ENCODE results near the gene SORL1.

Gene SORL1

GRCh38 chr11:121587182-121587581, 135.1 kb downstream of the SORL1 start:
- no peak for DNase-seq (ENCODE audit: low spot score)

- DNase-seq (ENCODE audit: low spot score), result no peak
These were observed 136.6 kb downstream of the SORL1 start for GRCh38 chr11:121588747-121589146.

- DNase-seq (ENCODE audit: low spot score), result peak; percentile 81
These were observed 137.9 kb downstream of the SORL1 start for GRCh38 chr11:121589946-121590537.

DNA sequence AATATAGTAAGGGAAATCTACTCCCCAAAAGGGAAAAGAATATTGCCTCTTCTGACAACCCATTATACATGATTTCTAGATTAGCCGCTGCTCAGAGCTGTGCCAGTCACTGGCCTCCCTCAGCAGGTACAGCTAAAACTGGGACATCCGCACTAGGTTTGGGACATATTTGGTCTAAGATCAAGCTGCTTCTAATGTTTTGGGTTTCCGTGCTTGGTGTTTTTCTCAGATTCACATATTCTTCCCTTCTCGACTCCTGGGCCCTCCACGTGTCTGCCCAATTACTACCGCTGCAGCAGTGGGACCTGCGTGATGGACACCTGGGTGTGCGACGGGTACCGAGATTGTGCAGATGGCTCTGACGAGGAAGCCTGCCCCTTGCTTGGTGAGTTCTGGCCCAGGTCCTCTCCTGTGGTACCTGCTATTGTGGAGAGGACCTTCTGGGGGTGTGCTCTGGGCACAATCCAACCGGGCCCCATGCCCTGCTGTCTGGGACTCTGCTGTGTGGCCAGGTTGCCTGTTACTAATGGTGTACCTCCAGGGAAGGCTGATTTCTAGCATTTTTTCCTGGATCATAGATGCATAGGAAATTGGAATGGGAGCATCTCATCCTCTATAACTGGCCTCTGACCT, 138.8 kb downstream of the SORL1 start:
- DNase-seq (ENCODE audit: low spot score), result peak; percentile 38

DNA sequence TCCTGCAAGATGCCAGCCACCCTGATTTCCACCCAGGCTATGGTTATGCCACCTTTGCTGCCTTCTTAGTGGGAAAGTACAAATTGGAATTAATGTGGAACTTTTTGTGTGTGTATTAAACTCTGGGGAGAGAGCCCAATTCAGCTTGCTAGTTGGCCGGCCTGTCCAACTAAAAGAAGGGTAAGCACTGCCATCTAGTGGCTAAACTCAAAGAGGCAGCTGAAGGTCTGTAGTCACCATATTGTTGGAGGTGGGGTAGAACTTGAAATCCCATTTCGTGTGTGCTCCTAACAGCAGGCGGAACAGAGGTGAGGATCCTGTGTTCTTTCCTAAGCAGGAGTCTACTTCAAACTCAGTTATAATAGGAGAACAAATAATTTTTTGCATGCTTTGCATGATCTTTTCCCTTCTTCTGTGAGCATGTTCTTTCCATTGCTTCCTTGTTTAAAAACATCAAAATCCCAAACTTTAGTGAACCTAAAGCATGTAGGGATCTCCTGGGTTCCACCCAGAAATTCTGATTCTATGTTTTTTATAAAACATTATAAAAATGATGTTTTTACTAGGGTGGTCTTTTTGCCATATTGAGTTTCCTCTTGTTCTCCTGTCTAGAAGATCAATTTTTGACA, 139.4 kb downstream of the SORL1 start:
- peak; percentile 74 for DNase-seq (ENCODE audit: low spot score)

- no peak for DNase-seq (ENCODE audit: low spot score)
These were observed 140.6 kb downstream of the SORL1 start for GRCh38 chr11:121592708-121593107.

DNA sequence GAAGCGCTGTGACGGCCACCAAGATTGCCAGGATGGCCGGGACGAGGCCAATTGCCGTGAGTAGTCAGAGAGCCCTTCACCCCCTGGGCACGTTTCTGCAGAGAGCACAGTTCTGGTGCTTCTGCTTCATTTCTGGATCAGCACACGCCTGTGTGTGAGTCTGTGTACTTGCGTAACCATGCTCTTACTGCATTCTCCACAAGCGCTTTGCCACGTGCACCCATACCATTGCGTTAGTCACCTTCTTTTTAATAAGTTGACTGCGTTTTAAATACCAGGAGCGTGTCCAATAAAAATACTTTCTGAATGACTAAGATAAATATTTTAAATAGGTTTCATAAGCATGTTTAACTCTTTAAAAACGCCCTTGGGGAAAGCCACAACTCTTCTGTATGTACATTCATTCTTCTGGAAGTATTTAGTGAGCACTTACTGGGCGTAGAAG, 143.6 kb downstream of the SORL1 start:
- no peak for DNase-seq (ENCODE audit: low spot score)

- no peak for DNase-seq (ENCODE audit: low spot score)
These were observed 144.4 kb downstream of the SORL1 start for GRCh38 chr11:121596195-121597155.

GRCh38 chr11:121603316-121603715, 151.2 kb downstream of the SORL1 start:
- no peak for DNase-seq (ENCODE audit: low spot score)

DNA sequence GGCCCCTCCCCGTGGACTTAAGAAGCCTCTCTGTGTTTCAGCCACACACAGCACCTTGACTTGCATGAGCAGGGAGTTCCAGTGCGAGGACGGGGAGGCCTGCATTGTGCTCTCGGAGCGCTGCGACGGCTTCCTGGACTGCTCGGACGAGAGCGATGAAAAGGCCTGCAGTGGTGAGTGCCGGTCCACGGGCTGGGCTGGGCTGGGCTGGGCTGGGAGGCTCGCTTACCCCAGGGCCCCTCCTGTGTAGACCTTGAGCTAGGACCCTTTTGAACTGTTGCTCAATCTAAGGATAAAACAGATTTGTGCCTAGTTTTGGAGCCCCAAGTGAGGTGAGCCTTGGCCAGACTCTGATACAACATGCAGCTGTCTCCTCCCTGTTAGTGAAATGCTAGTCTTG, 152.0 kb downstream of the SORL1 start:
- DNase-seq (ENCODE audit: low spot score), result no peak

GRCh38 chr11:121606354-121606753, 154.2 kb downstream of the SORL1 start:
- DNase-seq (ENCODE audit: low spot score), result no peak

DNA sequence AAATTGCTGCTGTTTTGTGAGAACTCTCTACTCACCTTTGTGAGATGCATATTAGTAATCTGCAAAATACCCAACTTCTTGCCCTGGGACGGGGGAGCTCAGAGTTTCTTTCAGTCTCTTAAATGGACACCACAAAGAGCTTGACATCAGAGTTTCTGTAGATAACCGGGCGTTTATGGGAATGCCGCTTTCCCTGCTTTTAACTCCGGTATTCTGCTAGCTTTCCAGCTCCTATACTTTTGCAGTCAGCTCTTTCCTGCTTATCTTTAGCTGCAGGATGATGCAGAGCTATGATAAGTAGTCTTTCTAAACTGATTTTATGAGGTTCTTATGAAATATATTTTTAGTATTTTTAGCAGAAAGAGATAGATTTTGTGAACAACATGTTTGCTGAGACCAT, 155.2 kb downstream of the SORL1 start:
- DNase-seq (ENCODE audit: low spot score), result no peak

- no peak for DNase-seq (ENCODE audit: low spot score)
These were observed 156.5 kb downstream of the SORL1 start for GRCh38 chr11:121608545-121609098.

DNA sequence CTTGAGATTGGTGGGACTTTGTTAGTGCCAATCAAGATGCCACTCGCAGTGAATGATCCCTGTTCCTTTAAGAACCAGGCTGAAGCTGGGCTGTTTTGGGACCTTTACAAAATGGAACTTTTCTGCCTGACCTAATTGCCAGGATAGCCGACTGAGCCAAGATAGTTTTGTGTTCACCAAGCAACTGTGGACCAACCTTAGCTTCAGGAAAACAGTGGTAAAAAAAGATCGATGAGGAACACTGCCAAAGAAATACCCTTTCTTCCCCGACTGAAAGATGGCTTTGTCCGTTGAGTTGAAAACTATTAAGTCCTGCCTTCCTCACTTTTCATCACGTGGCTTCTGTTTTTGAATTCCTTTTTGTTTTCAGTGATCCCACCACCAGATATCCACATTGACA, 158.6 kb downstream of the SORL1 start:
- no peak for DNase-seq (ENCODE audit: low spot score)

DNA sequence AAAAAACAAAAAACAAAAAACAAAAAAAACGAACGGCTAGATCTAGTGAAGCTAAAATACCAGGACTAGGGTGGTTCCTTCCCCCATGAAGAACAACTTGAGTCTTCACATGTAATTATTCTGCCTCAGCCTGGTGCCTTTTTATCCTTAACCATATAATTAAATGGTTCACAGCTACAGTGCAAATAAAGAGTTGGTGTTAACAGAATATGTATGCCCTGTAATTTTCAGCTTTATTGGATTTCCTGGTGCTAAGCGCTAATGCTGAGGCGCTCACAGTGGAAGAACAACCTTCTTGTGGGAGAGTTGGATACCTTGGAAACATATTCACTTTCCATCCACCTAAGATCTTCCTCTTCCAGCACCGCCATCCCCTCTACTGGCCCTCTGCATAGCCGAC, 159.1 kb downstream of the SORL1 start:
- no peak for DNase-seq (ENCODE audit: low spot score)

DNA sequence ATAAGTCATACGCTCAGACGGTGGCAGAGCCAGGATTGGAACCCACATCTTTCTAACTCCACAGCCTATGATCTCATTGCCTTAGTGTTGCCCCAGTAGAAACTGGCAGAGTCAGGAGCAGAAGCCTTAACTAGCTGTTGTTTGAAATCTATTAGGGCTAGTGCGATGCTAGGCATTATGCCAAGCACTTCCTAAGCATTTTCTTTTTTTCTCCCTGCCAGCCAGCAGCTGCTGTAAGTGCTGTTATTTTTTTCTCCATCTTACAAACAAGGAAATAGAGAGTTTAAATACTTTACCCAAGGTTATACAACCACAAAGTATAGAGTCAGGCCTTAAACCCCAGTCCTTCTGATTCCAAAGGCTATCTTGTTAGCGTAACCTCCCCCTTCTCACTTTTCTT, 161.6 kb downstream of the SORL1 start:
- no peak for DNase-seq (ENCODE audit: low spot score)

DNA sequence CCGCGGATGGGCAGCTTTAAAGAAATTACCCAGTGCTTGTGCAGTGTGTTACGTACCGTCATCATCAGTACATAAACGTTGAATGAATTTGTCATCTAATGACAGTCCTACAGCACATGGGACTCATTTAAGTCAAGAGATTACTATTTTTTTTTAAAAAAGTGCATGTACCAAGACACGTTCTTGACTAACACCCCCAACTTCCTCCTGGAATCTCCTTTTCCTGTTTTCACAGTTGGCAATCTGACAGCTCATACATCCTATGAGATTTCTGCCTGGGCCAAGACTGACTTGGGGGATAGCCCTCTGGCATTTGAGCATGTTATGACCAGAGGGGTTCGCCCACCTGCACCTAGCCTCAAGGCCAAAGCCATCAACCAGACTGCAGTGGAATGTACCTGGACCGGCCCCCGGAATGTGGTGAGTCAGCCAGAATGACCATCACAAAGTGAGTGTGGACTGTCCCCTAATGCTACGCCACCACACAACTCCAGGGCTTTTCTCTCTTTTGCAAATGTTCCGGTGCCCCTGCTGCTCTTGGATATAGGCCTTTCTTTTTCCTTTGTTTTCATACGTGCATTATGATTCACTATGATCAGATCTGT, 162.6 kb downstream of the SORL1 start:
- DNase-seq (ENCODE audit: low spot score), result no peak

GRCh38 chr11:121615501-121615900, 163.4 kb downstream of the SORL1 start:
- no peak for DNase-seq (ENCODE audit: low spot score)

DNA sequence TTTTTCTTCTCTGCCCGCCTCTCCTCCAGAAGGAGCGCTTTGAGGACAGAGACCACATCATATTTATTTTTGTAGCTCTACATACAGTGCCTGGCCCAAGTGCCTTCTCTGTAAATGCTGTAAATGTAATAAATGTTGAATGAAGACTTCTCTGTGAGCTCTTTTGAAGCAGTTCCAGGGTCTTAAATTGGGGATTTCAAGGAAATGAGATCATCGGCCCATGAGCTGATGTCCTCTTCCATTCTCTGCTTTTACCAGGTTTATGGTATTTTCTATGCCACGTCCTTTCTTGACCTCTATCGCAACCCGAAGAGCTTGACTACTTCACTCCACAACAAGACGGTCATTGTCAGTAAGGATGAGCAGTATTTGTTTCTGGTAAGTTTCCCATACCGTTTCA, 166.4 kb downstream of the SORL1 start:
- DNase-seq (ENCODE audit: low spot score), result no peak

GRCh38 chr11:121625777-121626506, 173.8 kb downstream of the SORL1 start:
- no peak for DNase-seq (ENCODE audit: low spot score)

DNA sequence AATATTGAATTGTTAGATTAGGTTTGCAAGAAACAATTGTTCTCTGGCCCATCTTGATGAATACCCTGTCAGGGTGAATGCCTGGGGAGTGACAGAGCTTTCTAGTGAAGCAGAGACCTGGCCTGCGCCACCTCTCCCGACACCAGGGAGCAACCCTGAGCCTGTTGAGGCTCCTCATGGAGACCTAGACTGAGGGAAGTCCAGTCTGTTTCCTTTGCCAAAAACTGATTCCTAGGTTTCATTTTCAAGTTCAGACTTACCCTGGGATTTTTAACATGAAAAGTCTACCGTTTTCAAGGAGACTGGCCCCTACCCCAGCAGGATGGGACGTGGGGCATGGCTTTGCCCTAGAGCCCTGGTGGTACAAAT, 174.4 kb downstream of the SORL1 start:
- DNase-seq (ENCODE audit: low spot score), result no peak

Measured in germinal center (tissue), 1 donor.